ENCODE data around the gene TAMM41. TPM values are rescaled to one million over a fixed set of nuclear protein-coding genes. Genes with fewer than 3 reads are reported as not detected.
"Not testable (repeated sequence)": the region's sequence is repeated elsewhere in the genome, so short reads cannot be mapped to it uniquely, and the experiment has no call there.

Gene TAMM41
- polyA plus RNA-seq, 2 donors, result 10.8 to 12.3 TPM

DNA sequence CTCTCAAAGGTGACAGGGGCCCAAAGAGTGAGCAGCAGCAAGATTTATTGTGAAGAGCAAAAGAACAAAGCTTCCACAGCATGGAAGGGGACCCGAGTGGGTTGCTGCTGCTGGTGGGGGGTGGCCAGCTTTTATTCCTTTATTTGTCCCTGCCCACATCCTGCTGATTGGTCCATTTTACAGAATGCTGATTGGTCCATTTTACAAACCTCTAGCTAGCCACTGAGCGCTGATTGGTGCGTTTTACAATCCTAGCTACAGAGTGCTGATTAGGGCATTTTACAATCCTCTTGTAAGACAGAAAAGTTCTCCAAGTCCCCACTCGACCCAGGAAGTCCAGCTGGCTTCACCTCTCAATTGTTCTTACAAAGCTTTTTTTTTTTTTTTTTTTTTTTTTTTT, 94.4 kb downstream of the TAMM41 start:
- 74 to 84% methylated on average over 4 of the region's 4 CpGs for WGBS, 2 donors
- not testable (repeated sequence) for H3K9me3 ChIP-seq (ENCODE audit: control insufficient read depth in 2 of 2, insufficient read depth in 1 of 2, low read depth in 1 of 2, low read length in 1 of 2); H3K27ac ChIP-seq (ENCODE audit: low read depth in 2 of 2, low read length in 1 of 2); H3K4me1 ChIP-seq (ENCODE audit: control insufficient read depth in 2 of 2, insufficient read depth in 2 of 2, low read length in 1 of 2); H3K36me3 ChIP-seq (ENCODE audit: control insufficient read depth in 2 of 2, insufficient read depth in 2 of 2, low read length in 1 of 2); H3K27me3 ChIP-seq (ENCODE audit: control insufficient read depth in 1 of 2, insufficient read depth in 2 of 2, low read length in 2 of 2); H3K4me3 ChIP-seq (ENCODE audit: low read depth in 1 of 2, low read length in 2 of 2)

GRCh38 chr3:11748306-11748705, 98.4 kb downstream of the TAMM41 start:
- H3K27me3 ChIP-seq (ENCODE audit: control insufficient read depth in 1 of 2, insufficient read depth in 2 of 2, low read length in 2 of 2); H3K36me3 ChIP-seq (ENCODE audit: control insufficient read depth in 2 of 2, insufficient read depth in 2 of 2, low read length in 1 of 2); H3K9me3 ChIP-seq (ENCODE audit: control insufficient read depth in 2 of 2, insufficient read depth in 1 of 2, low read depth in 1 of 2, low read length in 1 of 2); H3K4me3 ChIP-seq (ENCODE audit: low read depth in 1 of 2, low read length in 2 of 2); H3K4me1 ChIP-seq (ENCODE audit: control insufficient read depth in 2 of 2, insufficient read depth in 2 of 2, low read length in 1 of 2); H3K27ac ChIP-seq (ENCODE audit: low read depth in 2 of 2, low read length in 1 of 2): not testable (repeated sequence)
- 80 to 81% methylated on average over 9 of the region's 9 CpGs for WGBS, 2 donors

Other genes starting within 250 kb of the TAMM41 start
- gene VGLL4, start 203.0 kb downstream of the TAMM41 start, polyA plus RNA-seq, result 10 to 100 TPM; 23.1 to 26.3 TPM
- under 1 TPM; 0.20 to 0.24 TPM for gene SYN2, start 157.5 kb upstream of the TAMM41 start, polyA plus RNA-seq

Data from esophagus (tissue), 2 donors.